ENCODE measurements around the gene TAB3. TPM values are rescaled to one million over a fixed set of nuclear protein-coding genes. Genes with fewer than 3 reads are reported as not detected.

The TAB3 gene
- total RNA-seq, 1 experiment from 2014 or later, result 13.5 TPM

DNA sequence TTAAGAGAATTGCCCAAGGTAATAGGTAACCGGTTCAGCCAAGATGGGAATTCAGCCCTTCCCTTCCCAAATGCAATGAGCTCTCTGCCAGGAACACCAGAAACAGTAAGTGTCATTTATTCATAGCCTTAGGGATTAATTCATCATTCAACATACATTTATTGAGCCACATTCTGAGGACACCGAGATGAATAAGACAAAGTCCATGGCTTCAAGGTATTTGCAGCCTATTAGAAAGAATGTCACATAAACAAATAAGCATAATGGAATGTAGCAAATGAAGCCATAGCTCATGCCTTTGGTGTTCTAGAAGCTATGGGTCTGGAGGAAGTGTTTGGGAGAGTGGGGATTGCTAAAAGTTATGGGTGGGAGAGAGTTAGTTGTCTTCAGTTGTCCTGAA, 6.3 kb upstream of the TAB3 start:
- no peaks in the 10 kb centered on the region for H3K23me2 ChIP-seq (ENCODE audit: insufficient read length, low read depth, low read length, poor library complexity, severe bottlenecking)
- no peaks in the 10 kb centered on the region for H3K27me3 ChIP-seq (ENCODE audit: insufficient read depth, low read length)
- TF ChIP-seq CTCF (conservative IDR thresholded peaks at IDR 0.05), result no peak
- no peak overlapping the region for H4K5ac ChIP-seq (ENCODE audit: insufficient read length, low read depth, low read length)
- no peak overlapping the region for H3K56ac ChIP-seq (ENCODE audit: insufficient read length, low read depth, low read length)
- no peak overlapping the region for H3K27ac Mint-ChIP-seq
- H3K27me3 Mint-ChIP-seq (ENCODE audit: low read depth), result peaks cover 3% of the 10 kb centered on the region; the same call in 1 of the 2 replicates
- no peak overlapping the region for H4K91ac ChIP-seq (ENCODE audit: insufficient read length, low read depth, low read length)
- H3K79me1 ChIP-seq (ENCODE audit: insufficient read depth, low read depth, low read length, poor library complexity, severe bottlenecking), result no peaks in the 10 kb centered on the region
- DNase-seq, result no peak
- peaks cover 6% of the 10 kb centered on the region in 2 experiments; a peak in 1 of 4 replicates for H3K4me1 Mint-ChIP-seq
- no peak overlapping the region for H2AK5ac ChIP-seq (ENCODE audit: insufficient read length, low read length)
- no peak overlapping the region for H3K14ac ChIP-seq (ENCODE audit: insufficient read depth, low read length)
- no peak overlapping the region for H2BK12ac ChIP-seq (ENCODE audit: insufficient read length, low read depth, low read length)
- H4K8ac ChIP-seq (replicated peaks; ENCODE audit: insufficient read length, low read depth, low read length), result no peak overlapping the region
- H2AFZ ChIP-seq (ENCODE audit: low read length), result no peak overlapping the region
- no peak overlapping the region for H3K18ac ChIP-seq (ENCODE audit: insufficient read length, low read depth, low read length)
- no peak overlapping the region for H3T11ph ChIP-seq (ENCODE audit: low read length)
- H3K23ac ChIP-seq (ENCODE audit: insufficient read length, low read depth, low read length), result no peak overlapping the region
- H3K27ac ChIP-seq (ENCODE audit: insufficient read length, low read depth, low read length), result no peak overlapping the region
- H3K9me3 Mint-ChIP-seq, result peaks cover 47 to 49% of the 10 kb centered on the region in 2 experiments
- no peak overlapping the region for H3K4ac ChIP-seq (ENCODE audit: low read depth, low read length)
- no peak overlapping the region for H2BK20ac ChIP-seq (ENCODE audit: low read depth, low read length, poor library complexity, severe bottlenecking)
- H3K4me3 Mint-ChIP-seq, result no peak overlapping the region
- H2BK5ac ChIP-seq (ENCODE audit: insufficient read length, low read length), result no peak overlapping the region
- WGBS (ENCODE audit: extremely low coverage, insufficient read length, low lambda C conversion rate), result no CpG with 5 or more reads among the region's 2 CpGs
- no peak overlapping the region for H3K4me2 ChIP-seq (ENCODE audit: insufficient read depth, insufficient read length, low read length)
- H3K36me3 Mint-ChIP-seq (ENCODE audit: insufficient read depth in 1 of 3, low read depth in 3 of 3), result no peaks in the 10 kb centered on the region
- no peaks in the 10 kb centered on the region for H4K20me1 ChIP-seq (ENCODE audit: control insufficient read depth, insufficient read depth, insufficient read length)
- no peak overlapping the region for H2BK120ac ChIP-seq (ENCODE audit: low read depth, low read length, poor library complexity, severe bottlenecking)
- no peak overlapping the region for H2BK15ac ChIP-seq (ENCODE audit: low read depth, low read length)
- no peaks in the 10 kb centered on the region for H3K79me2 ChIP-seq (ENCODE audit: insufficient read depth, low read length)
- peaks cover 4% of the 10 kb centered on the region for H3K9me3 ChIP-seq (ENCODE audit: control insufficient read depth, low read depth, low read length)
- no peaks in the 10 kb centered on the region; the same call in 1 of the 2 replicates for H3K4me1 ChIP-seq (ENCODE audit: insufficient read depth, low read length)
- no peak overlapping the region for H3K9ac ChIP-seq (ENCODE audit: extremely low read depth, insufficient read length, low read length)

Data from H9 (cell line).